ENCODE results near the gene FTO. TPM values are rescaled to one million over a fixed set of nuclear protein-coding genes. Genes with fewer than 3 reads are reported as not detected.

Gene FTO
- total and polyA plus RNA-seq, 2 of the 8 experiments (the other 6 are each of a cell fraction or from before 2014, with no cell fraction given): 34.5 to 59.8 TPM

GRCh38 chr16:54159490-54160080 is 455.6 kb downstream of the FTO start:
- no peak overlapping the region for H2BK15ac ChIP-seq (ENCODE audit: low read length)
- no peak overlapping the region for H2AFZ ChIP-seq (ENCODE audit: low read length)
- no peak overlapping the region for H2BK5ac ChIP-seq (ENCODE audit: low read depth, low read length)
- FAIRE-seq (no peak), DNase-seq (ENCODE audit: low read depth in 1 of 2, low spot score in 2 of 2) (no peak)
- ChIA-PET CTCF (ENCODE audit: partially characterized antibody) (interaction anchor here (1.1 kb wide), 1 partner anchor 336 kb away, joined by 4 read pairs; no protein-coding TSS in a partner anchor), POLR2A (ENCODE audit: partially characterized antibody) (no interaction called here)
- H3K4me1 ChIP-seq (replicated peaks in 1 of 4; ENCODE audit: control insufficient read depth in 3 of 4, insufficient read depth in 4 of 4, low read length in 3 of 4): no peaks in the 10 kb centered on the region
- peaks cover 4% of the 10 kb centered on the region; the same call in 1 of the 2 replicates for H3K23me2 ChIP-seq (ENCODE audit: low read depth, low read length)
- no peak overlapping the region for H2AK5ac ChIP-seq (ENCODE audit: low read depth, low read length)
- H3K36me3 ChIP-seq (ENCODE audit: control insufficient read depth in 2 of 4, insufficient read depth in 4 of 4, low read length in 3 of 4): no peaks in the 10 kb centered on the region
- H4K8ac ChIP-seq (ENCODE audit: extremely low read depth, insufficient read depth, low read length): no peak overlapping the region
- no peak overlapping the region for H3K56ac ChIP-seq (replicated peaks; ENCODE audit: insufficient read length, low read depth, low read length)
- no peaks in the 10 kb centered on the region for H3K79me1 ChIP-seq (ENCODE audit: low read depth, low read length)
- H3K14ac ChIP-seq (ENCODE audit: insufficient read length): no peak overlapping the region
- no peak overlapping the region for H3K9ac ChIP-seq (replicated peaks in 1 of 4; ENCODE audit: extremely low read depth in 1 of 4, low read depth in 3 of 4, low read length in 3 of 4)
- no peak overlapping the region for H3K4me2 ChIP-seq (ENCODE audit: insufficient read depth in 1 of 2, low read depth in 2 of 2, low read length in 2 of 2)
- no peak overlapping the region for H3K18ac ChIP-seq (ENCODE audit: extremely low read depth, low read length)
- H2BK20ac ChIP-seq (ENCODE audit: low read length): no peak overlapping the region
- 82% methylated on average over 6 of the region's 6 CpGs; no CpG with 5 or more reads in 1 of the 2 experiments for WGBS, 2 experiments (ENCODE audit: extremely low coverage in 1 of 2, insufficient coverage in 1 of 2, insufficient read length in 1 of 2, insufficient replicate concordance in 2 of 2, low coverage in 1 of 2, low lambda C conversion rate in 2 of 2, missing lambda C conversion rate in 1 of 2)
- no peak overlapping the region for H3K27ac ChIP-seq (ENCODE audit: low read depth, low read length)
- H4K91ac ChIP-seq (replicated peaks; ENCODE audit: insufficient read length, low read length): no peak overlapping the region
- no peak overlapping the region for H3K4me3 ChIP-seq (ENCODE audit: extremely low read depth in 1 of 4, insufficient read depth in 2 of 4, low read depth in 3 of 4, low read length in 4 of 4)
- no peak overlapping the region for H3K23ac ChIP-seq (ENCODE audit: insufficient read length)
- H2BK12ac ChIP-seq (ENCODE audit: low read depth, low read length): no peak overlapping the region
- H3K27me3 ChIP-seq (replicated peaks in 1 of 4; ENCODE audit: control insufficient read depth in 3 of 4, extremely low read depth in 1 of 4, insufficient read depth in 3 of 4, low read length in 3 of 4): no peaks in the 10 kb centered on the region
- H3K4ac ChIP-seq (replicated peaks; ENCODE audit: insufficient read length, low read depth, low read length): no peak overlapping the region
- H2BK120ac ChIP-seq (replicated peaks; ENCODE audit: low read depth, low read length): no peak overlapping the region
- no peaks in the 10 kb centered on the region for H3K9me3 ChIP-seq (ENCODE audit: insufficient read depth in 2 of 2, low read depth in 1 of 2, low read length in 1 of 2)
- H3K79me2 ChIP-seq (ENCODE audit: control insufficient read depth in 1 of 2, insufficient read depth in 2 of 2, low read length in 2 of 2): no peaks in the 10 kb centered on the region
- no peaks in the 10 kb centered on the region for H4K20me1 ChIP-seq (replicated peaks in 1 of 2; ENCODE audit: control insufficient read depth in 1 of 2, insufficient read depth in 2 of 2, low read length in 2 of 2)
- no peak overlapping the region for H4K5ac ChIP-seq (ENCODE audit: insufficient read length, low read depth, low read length)
- no peak for TF ChIP-seq TAF7 (optimal IDR thresholded peaks at IDR 0.05; ENCODE audit: borderline replicate concordance, low read depth, low read length)
- no peak for TF ChIP-seq SUZ12 (IDR thresholded peaks at IDR 0.05; ENCODE audit: low read length)
- TF ChIP-seq CHD2 (IDR thresholded peaks at IDR 0.05; ENCODE audit: low read length): no peak
- no peak for TF ChIP-seq PHF8 (conservative IDR thresholded peaks at IDR 0.05; ENCODE audit: low read depth, low read length)
- no peak for TF ChIP-seq HDAC6 (IDR thresholded peaks at IDR 0.05; ENCODE audit: low read depth, low read length)
- TF ChIP-seq TAF1 (IDR thresholded peaks at IDR 0.05; ENCODE audit: low read depth, low read length): no peak
- TF ChIP-seq CTCF (IDR thresholded peaks at IDR 0.05; ENCODE audit: control extremely low read depth in 1 of 3, insufficient read depth in 1 of 3, low read depth in 1 of 3, low read length in 3 of 3): no peak
- TF ChIP-seq SP4 (IDR thresholded peaks at IDR 0.05; ENCODE audit: low read length): no peak
- no peak for TF ChIP-seq JUN (IDR thresholded peaks at IDR 0.05; ENCODE audit: low read depth, low read length)
- TF ChIP-seq POLR2AphosphoS5 (IDR thresholded peaks at IDR 0.05; ENCODE audit: low read depth, low read length): no peak
- no peak for TF ChIP-seq ATF3 (IDR thresholded peaks at IDR 0.05; ENCODE audit: insufficient read depth, low read depth, low read length)

Measured in H1 (cell line).